NOMO-1 treated with DMSO at 0.1 percent for 48 hours (cell line): Measurements from ENCODE around the gene MPPED2.

Experiments used
- DNase-seq: peaks from one replicate; lab custom pipeline; 2025; ENCODE audit not compliant: unreplicated experiment; lab: John Stamatoyannopoulos, UW

The MPPED2 gene, protein sequence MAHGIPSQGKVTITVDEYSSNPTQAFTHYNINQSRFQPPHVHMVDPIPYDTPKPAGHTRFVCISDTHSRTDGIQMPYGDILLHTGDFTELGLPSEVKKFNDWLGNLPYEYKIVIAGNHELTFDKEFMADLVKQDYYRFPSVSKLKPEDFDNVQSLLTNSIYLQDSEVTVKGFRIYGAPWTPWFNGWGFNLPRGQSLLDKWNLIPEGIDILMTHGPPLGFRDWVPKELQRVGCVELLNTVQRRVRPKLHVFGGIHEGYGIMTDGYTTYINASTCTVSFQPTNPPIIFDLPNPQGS

DNA sequence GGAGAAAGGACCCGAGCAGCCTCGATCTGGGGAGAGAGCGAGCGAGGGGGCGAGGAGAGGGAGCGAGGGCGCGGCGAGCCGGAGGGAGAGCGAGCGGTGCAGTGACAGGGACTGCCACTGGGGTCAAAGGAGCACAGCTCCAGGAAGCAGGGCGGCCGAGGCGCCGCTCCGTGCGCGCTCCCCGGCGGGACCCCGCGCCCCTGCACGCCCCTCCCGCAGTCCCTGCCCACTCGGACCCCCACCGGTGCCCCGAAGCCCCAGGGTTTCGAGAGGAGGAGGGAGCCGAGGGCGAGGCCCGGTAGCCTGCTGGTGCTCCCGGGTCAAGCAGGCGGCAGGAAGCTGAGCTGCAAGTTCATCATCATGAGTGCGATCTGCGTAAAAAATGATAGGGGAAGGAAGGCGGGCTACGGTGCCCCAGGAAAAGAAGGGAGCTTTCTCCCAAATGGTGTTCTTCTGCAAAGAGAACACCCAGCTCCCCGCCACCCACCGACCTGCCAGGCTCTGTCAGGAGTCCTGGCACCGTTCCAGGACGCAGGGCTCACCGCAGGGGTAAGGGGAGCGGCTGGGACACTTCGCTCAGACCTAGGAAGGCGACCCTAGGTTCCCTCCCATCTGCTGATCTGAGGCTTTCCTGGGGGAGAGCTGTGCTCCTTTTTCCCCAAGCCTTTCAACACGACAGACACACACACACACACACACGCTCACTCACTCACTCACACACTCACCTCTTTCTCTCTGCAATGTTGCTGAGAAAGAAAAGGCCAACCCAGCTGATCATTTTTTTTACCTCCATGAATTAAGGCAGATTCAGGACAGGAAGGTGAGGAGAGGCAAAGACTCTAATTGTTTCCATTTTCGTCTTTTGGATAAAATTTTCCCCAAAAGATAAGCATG, at the start of gene MPPED2:
MPPED2 (minus strand) TSS at position 103 of the 894 bp plus-strand sequence. CDS start 5,980 bp downstream, outside the sequence.
- DNase-seq, result peak; percentile 37

GRCh38 chr11:30635401-30635989, 49.3 kb upstream of the MPPED2 start:
- DNase-seq, result no peak

GRCh38 chr11:30631148-30631547, 45.0 kb upstream of the MPPED2 start:
- no peak for DNase-seq

DNA sequence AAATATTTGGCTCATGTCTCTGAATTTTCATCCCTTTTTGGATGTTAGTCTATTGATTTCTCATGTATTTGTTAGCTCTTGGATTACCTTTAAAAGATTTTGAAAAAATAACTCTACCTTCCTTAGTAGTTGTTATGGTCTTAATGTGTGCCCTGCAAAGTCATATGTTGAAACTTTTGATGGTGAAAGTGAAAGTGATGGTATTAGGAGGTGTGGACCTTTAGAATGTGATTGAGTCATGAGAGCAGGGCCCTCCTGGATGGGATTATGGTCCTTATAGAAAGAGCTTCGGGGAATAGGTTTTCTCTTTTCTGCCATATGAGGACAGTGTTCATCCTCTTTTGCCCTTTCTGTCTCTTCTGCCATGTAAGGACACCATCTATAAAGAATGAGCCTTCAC, 33.6 kb upstream of the MPPED2 start:
- no peak for DNase-seq

DNA sequence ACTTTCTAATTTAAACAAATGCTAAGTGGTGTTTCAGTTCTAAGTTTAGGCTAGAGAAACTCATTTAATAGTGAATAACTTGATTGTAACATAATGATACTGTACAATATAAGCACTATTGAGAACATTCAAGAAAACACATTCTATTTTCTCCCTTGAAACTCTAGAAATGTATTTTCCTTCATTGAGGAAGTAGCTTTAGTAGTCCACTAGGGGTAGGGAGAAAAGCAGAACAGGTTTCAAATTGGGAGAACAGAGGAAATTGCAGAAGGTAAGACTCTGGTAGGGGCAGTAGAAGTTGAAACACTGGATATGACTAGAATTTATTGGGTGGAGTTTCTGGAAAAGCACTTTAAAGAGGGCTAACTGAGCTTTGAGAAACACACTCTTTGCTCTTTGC, 31.6 kb upstream of the MPPED2 start:
- DNase-seq, result peak; percentile 0

DNA sequence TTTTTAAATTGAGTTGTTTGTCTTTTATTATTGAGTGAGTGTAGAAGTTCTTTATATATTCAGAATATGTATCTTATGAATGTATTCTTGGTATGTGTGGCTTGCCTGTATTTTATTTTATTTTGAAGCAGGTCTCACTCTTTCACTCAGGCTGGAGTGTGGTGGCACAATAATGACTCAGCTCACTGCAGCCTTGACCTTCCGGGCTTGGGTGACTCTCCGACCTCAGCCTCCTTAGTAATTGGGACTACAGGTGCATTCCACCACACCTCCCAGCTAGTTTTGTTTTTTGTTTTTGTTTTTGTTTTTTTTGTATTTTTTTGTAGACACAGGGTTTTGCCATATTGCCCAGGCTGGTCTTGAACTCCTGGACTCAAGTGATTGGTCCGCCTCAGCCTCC, 24.5 kb upstream of the MPPED2 start:
- no peak for DNase-seq

- no peak for DNase-seq
Measured at GRCh38 chr11:30608534-30608933, 22.4 kb upstream of the MPPED2 start.

GRCh38 chr11:30605036-30605605, 19.0 kb upstream of the MPPED2 start:
- DNase-seq, result peak; percentile 1

- no peak for DNase-seq
Measured at GRCh38 chr11:30603357-30603756, 17.2 kb upstream of the MPPED2 start.

DNA sequence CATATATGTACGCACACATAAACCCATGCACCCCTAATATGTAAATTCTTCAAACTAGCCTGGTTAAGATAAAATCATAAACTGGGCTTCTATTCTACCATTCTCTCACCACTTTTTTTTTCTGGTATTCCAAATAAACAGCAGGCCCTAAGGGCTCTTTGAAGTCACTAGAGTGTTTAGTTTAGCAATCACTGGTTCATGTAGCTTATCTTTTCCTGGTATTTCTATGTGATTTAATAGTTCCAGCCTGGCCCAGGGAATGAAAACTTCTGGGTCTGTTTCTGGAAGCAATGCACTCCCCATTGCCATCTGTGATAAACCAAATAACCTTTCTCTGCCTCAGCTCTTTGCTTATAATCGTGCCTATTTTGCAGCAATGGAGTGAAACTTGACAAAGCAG, 10.7 kb upstream of the MPPED2 start:
- DNase-seq, result no peak

DNA sequence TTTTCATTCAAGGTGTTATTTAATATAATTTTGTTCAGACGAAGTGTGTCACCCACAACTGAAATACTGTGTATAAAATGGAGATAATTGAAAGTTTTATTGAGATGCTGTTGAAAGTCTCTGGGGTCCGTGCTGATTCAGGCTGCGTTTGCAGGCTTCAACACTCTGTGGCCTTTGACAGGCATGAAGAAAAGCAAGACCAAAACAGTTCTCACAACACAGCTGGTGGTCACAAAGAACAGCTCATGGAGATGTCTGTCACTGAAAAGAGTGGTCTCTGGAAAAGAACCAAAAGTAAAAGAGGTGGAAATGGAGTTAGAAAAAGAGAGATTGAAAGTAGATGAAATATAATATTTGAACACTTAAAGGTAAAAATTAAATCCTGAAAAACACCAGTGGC, 9.8 kb upstream of the MPPED2 start:
- DNase-seq, result no peak

DNA sequence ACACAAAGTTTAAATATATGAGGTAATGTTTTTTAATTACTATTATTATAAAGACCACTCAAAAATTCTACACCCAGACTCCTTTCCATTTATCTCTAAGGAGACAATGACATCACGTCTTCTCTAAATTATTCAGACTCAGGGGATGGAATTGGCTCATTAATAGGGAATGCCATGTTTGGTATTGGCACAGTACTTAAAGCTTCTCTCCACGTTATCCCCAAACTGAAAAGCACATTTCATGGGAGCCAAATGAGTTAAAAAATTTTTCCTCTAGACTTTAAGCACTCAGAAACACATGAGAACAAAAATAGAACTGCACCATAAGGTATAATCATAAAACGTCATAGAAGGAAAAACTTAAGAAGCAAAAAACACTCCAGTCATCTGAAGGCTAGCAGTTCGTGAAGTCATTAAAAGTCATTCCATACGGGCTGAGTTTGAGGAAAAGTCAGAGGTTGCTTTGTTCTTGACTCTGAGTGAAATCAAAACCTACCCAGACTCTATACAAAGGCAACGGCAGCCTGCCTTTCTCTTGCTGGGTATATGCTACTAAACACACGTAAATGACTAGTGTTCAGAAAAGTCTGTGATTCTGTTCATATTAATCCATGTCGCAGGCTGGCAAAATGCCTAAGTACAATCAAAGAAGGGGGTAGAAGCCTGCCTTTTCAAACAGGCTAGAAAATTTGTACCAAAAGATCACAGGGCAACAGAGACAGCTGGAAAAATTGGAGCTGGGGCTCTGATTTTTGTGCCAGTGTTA, 8.7 kb upstream of the MPPED2 start:
- no peak for DNase-seq

- DNase-seq, result no peak
Measured at GRCh38 chr11:30587269-30587812, 1.2 kb upstream of the MPPED2 start.

DNA sequence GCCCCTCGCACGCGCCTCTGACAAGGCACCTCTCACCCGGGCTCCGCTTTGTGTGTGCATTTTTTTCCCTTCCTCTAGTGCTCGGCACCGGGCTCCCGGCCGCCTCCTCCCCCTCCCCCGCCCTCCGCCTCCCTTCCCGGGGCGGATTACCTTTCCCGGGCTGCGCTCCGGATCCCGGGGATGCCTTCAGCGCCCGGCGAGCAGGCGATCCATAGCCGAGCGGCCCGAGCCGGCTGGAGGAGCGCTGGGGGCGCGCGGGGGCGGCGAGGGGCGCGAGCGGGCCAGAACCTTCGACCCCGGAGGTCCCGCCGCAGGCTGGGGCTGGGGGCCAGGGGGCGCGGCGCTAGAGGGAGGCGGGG, 282 bp downstream of the MPPED2 start:
- DNase-seq, result peak; percentile 16

GRCh38 chr11:30585125-30585891, 845 bp downstream of the MPPED2 start:
- no peak for DNase-seq

DNA sequence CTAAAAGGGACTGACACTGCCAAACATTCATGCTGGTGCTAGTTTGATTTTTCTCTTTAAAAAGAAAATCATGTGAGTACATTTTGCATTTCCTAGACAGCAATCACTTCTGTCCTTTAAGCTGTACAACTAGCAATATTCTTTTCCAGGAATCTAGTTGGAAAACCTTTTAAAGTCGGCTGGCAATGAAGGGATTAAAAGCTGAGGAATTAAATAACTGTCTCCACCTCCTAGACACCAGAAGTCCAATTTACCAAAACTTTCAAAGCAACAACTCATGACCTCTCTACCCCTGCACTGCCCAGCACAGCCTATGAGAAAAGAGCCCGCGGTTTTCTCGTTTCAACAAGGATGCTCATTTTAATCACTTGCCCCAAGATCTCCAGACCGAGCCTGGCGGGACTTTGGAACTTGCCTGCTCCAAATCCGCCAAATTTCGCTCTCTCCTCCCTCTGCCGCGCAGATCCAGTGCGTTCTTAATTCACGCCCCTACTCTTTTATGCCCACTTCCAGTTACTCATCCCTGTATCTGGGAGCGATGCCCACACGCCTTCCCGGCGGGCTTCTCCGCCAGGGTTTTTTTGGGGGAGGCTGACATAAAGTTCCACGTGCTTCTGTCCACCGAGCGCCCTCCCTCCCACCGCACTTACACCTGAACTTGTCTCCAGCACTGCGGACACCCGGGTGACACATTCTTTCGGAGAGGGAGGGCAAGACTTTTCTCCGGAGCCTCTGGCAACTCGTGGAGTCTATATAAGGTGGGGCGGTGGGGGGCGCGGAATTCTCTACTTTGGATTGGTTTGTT, 2.5 kb downstream of the MPPED2 start:
- DNase-seq, result no peak

- no peak for DNase-seq
Measured at GRCh38 chr11:30582726-30583125, 3.4 kb downstream of the MPPED2 start.

GRCh38 chr11:30581675-30582074, 4.5 kb downstream of the MPPED2 start:
- no peak for DNase-seq

- no peak for DNase-seq
Measured at GRCh38 chr11:30580573-30580972, 5.6 kb downstream of the MPPED2 start.
